Breast epithelium (tissue), 3 donors: ENCODE measurements around the gene ASTN2.

ENCODE experiments used
- CTCF ChIP-seq, 3 donors: fragments of 450-650 bp; IDR thresholded peaks; one replicate each; pipeline ENCODE4 v1.5.1; 2016 to 2017; ENCODE audit warnings: antibody characterized with exemption in 3 of 3, mild to moderate bottlenecking in 3 of 3, moderate library complexity in 3 of 3
- POLR2A ChIP-seq: fragments of 450-650 bp; IDR thresholded peaks from one replicate; pipeline ENCODE4 v1.6.1; 2016; ENCODE audit warnings: antibody characterized with exemption, mild to moderate bottlenecking, moderate library complexity

DNA sequence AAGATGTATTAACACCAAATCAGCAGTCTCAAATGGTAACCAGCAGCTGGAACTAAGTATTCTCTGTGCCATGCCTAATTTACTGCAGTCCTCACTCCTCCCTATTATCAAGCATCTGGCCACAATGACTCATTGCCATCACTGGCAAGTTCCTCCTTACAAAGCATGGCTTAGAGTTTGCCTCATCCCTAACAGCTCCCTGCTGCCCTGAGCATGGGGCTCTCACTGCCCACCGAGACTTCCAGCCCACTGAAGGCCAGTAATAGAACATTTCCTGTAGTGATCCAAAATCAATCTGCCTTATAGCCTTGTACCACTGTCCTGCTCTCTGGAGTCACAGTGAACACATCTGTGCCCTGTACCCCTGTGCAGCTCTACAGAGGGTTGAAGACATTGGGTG is 939.7 kb downstream of the ASTN2 start:
- TF ChIP-seq CTCF (IDR thresholded peaks at IDR 0.05), result no peak
- TF ChIP-seq POLR2A, result no peak
